Spleen (tissue), 7 donors: ENCODE measurements around the gene NUDT16L1.
A peak's percentile ranks its signal among the peaks of the same experiment; 100 is the strongest.

ENCODE experiments used
- POLR2A ChIP-seq, 3 donors: fragments of 450-650 bp; IDR thresholded peaks; one replicate each; pipeline ENCODE4 v1.5.1; 2017; ENCODE audit warnings: antibody characterized with exemption in 3 of 3, mild to moderate bottlenecking in 1 of 3
- POLR2AphosphoS5 ChIP-seq, 3 donors: sonication (generic); formaldehyde crosslinking; IDR thresholded peaks; one replicate each; pipeline ENCODE4 v1.5.1; 2017; ENCODE audit warnings: antibody characterized with exemption in 3 of 3
- TF ChIP-seq, protein P1 (sequence below), 11 experiments: fragments of 200-600 bp in 7 of 11; fragments of 450-650 bp in 4 of 11; sonication (generic) in 4 of 11; IDR thresholded peaks in 8 of 11; conservative IDR thresholded peaks in 3 of 11; 1 replicate in 7 of 11; 2 replicates in 4 of 11; pipeline versions ENCODE4 v1.4.0 to v1.8.0; 2016 to 2021; ENCODE audit warnings: antibody characterized with exemption in 11 of 11, inconsistent platforms in 4 of 11, mild to moderate bottlenecking in 1 of 11
- donor health status: DM: no; HTN: no; CAD: no; lungs with moderate emphysema.
- donor health status: DM: no; HTN: no; CAD: no.
- donor health status: DM: no; HTN: no; CAD: no.

DNA sequence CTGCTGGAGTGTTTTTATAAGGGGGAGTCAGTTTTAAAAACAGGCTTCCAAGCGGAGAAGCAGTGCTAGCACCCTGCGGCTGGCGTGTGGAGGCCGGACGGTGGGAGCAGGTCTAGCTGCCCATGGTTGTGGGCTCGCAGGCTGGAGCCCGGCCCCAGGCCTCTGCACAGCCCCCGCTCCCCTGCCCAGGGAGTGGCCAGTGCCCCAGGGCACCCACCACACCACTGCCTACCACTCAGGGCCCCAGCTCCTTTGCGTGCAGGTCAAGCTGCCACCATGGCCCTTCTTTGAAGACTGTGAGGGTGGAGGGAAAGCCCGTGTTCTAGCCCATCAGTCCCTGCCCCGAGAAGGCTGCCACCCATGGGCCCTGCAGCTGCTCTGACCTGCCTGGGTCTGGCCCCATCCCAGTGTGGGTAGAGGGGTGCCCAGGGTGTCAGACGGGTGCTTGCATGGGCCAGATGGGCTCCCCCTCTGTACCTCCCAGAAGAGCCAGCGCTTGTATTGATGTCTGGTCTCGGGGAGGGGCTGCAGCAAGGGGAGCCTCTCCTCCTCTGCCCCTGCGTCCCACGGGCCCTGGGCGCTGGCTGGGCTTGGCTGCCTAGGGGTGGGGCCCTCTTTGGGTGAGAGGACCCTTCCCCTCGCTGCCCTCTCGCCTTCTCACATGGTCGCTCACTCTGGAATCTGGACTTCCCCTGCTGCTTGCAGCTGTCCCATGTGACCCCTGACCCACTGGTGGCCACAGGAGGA lies 1.5 kb upstream of the NUDT16L1 start:
- TF ChIP-seq, protein P1, sequence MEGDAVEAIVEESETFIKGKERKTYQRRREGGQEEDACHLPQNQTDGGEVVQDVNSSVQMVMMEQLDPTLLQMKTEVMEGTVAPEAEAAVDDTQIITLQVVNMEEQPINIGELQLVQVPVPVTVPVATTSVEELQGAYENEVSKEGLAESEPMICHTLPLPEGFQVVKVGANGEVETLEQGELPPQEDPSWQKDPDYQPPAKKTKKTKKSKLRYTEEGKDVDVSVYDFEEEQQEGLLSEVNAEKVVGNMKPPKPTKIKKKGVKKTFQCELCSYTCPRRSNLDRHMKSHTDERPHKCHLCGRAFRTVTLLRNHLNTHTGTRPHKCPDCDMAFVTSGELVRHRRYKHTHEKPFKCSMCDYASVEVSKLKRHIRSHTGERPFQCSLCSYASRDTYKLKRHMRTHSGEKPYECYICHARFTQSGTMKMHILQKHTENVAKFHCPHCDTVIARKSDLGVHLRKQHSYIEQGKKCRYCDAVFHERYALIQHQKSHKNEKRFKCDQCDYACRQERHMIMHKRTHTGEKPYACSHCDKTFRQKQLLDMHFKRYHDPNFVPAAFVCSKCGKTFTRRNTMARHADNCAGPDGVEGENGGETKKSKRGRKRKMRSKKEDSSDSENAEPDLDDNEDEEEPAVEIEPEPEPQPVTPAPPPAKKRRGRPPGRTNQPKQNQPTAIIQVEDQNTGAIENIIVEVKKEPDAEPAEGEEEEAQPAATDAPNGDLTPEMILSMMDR (IDR thresholded peaks at IDR 0.05 in 8 of 11, conservative IDR thresholded peaks at IDR 0.05 in 3 of 11), result no peak
- peak in 1 of 3 donors; percentile 67 for TF ChIP-seq POLR2AphosphoS5 (IDR thresholded peaks at IDR 0.05)
- TF ChIP-seq POLR2A (IDR thresholded peaks at IDR 0.05), result no peak
